GM04504 (cell line): Measurements from ENCODE around the gene PLCD1.
"Not testable (repeated sequence)": the region's sequence is repeated elsewhere in the genome, so short reads cannot be mapped to it uniquely, and the experiment has no call there.

ENCODE experiments used
- DNase-seq: peaks from one replicate; pipeline ENCODE4 v3.0.0-alpha.2; 2012; ENCODE audit warnings: low read depth

Gene PLCD1

GRCh38 chr3:38036906-38037305, 7.5 kb upstream of the PLCD1 start:
- DNase-seq, result no peak

DNA sequence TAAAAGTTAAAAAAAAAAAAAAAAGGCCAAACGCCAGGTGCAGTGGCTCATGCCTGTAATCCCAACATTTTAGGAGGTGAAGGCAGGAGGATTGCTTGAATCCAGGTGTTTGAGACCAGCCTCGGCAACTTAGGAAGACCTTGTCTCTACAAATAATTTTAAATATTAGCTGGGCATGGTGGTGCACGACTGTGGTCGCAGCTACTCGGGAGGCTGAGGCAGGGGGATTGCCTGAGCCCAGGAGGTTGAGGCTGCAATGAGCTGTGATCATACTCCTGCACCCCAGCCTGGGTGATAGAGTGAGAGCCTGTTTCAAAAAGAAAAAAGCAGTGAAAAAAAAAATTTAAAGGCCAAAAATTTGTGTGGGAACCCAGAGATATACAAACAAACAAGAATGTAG, 6.8 kb upstream of the PLCD1 start:
- DNase-seq, result no peak

DNA sequence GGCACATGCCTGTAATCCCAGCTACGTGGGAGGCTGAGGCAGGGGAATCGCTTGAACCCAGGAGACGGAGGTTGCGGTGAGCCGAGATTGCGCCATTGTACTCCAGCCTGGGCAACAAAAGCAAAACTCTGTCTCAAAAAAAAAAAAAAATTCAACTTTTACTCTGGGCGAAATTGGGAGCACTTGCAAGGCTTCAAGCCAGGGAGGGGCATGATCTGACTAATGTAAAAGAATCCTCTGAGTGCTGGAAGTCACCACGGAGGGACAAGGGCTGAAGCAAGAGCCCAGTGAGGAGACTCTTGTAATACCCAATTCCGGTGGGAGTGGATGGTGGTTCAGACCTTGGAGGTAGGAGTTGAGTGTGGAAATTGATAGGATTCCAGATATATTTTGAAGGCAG, 4.9 kb upstream of the PLCD1 start:
- DNase-seq, result not testable (repeated sequence)

DNA sequence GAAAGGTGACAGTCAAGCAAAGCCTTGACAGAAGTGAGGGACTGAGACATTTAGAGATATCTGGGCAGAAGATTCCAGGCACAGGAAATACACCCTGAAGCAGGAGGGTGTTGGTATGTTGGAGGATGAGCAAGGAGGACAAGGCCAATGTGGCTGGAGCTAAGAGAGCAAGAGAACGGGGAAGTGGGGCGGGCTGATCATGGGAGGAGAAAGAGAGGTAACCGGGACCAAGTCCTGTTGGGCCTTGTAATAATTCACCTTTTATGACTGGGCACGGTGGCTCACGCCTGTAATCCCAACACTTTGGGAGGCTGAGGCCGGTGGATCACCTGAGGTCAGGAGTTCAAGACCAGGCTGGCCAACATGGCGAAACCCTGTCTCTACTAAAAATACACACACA, 4.1 kb upstream of the PLCD1 start:
- DNase-seq, result not testable (repeated sequence)

- no peak for DNase-seq
Measured at GRCh38 chr3:38032328-38032865, 3.0 kb upstream of the PLCD1 start.

- no peak for DNase-seq
Measured at GRCh38 chr3:38031022-38031994, 1.9 kb upstream of the PLCD1 start.

GRCh38 chr3:38030126-38031021, 932 bp upstream of the PLCD1 start:
- DNase-seq, result no peak

GRCh38 chr3:38028621-38029361, 651 bp downstream of the PLCD1 start:
- DNase-seq, result no peak

GRCh38 chr3:38027466-38028465, 1.7 kb downstream of the PLCD1 start:
- no peak for DNase-seq

- DNase-seq, result no peak
Measured at GRCh38 chr3:38026856-38027255, 2.6 kb downstream of the PLCD1 start.

DNA sequence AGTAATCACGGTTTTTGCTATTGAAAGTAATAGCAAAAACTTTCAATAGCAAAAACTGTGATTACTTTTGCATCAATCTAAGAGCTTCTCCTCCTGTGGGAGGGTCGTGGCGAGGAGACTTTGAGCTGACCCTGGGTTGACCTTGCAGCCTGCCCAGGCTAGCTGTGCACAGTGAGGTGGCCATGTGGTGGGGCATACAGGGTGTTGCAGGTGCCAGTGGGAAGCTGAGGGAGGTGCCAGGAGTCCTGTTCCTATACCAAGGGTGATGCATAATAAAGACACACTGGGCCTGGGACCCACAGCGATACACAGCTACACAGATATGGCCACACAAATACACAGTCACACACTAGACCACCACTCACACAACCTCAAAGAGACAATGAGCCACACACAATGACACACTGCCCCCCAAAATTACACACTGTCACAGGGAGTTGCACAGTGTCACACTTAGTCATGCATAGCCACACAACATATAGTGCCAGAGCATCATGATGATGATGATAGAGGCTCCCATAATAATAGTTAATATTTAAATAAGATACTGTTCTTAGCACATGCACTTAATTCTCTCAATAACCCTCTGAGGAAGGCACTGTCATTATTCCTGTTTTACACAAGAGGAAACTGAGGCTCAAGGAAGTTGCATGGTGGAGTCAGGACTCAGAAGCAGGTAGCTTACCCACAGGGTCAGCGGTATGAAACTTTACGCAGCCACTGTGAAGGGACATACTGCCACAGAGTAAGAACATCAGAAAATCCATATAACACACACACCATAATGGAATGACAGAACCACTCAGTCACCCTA, 6.3 kb downstream of the PLCD1 start:
- DNase-seq, result no peak

GRCh38 chr3:38022301-38022700, 7.1 kb downstream of the PLCD1 start:
- no peak for DNase-seq

GRCh38 chr3:38021196-38021595, 8.2 kb downstream of the PLCD1 start:
- DNase-seq, result no peak

GRCh38 chr3:38020342-38020726, 9.1 kb downstream of the PLCD1 start:
- no peak for DNase-seq

DNA sequence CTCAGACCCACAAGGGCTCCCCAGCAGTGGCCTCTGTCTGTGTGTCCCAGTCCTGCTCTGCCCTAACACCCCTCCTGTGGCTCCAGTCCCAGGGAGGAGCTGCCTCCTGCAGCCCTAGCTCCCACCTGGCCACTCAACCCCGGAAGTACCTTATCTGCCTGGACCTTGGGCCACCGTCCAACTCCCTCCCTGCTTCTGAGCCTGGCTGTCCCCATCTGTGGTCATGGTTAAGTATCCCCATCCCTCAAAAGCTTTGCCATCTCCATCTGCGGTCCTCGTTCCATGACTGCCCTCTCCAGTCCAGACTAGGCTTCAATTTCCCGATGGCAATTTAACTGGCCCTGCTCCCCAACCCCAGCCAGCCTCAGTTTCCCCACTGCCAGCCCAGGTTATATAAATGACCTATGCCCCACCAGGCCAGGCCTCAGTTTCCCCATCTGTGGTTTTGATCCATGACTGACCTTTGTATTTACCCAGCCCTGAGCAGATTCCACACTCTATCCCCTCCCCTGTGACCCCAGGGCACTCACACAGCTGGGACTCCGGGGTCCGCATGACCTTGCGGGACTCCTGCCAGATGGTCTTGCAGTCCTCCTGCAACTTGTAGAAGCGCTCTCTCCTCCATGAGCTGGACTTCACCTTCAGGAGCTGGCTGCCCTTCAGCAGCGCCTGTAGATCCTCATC, 9.6 kb downstream of the PLCD1 start:
- DNase-seq, result no peak

DNA sequence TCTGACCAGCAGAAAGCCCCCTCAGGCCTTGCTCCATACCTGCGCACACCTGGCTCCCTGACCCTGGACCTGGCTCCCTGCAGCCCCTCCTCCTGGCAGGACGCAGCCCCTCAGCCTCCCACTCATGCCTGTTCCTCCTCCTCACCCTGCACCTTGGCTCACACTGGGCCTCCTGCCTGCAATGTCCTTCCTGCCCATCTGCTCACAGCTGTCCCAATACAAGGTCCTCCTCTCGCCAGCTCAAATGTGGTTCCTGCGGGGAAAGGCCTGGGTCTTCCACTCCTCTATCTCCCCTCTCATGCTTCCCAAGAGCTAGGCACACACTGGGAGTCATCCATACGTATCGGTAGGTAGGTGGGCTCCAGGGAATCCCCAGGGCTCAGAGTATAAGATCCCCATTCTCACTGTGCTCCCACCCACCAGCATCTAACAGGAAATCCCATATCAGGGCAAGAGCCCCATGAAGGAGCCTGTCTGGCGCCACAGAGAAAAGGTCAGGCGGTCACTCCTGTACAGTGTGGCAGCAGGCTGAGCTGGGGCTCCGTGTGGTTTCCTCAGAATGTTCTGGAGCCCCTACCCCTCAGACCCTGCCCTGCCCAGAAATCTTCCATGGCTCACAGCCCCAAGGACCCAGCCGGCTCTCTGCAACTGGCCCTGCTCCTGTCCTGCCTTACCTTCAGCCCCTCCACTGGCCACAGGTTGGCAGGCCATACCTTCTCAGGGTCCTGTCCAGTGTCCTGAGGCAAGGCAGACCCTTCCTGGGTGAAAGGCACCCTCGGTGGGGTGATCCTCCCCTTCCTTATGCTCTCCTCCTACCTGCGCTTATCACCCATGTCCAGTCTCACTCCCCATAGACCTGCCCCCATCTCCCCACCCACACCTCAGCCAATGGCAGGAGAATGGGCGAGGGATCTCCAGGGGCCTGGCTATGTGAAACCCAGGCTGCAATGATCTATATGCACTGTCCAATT, 10.9 kb downstream of the PLCD1 start:
- DNase-seq, result no peak

GRCh38 chr3:38017445-38018295, 11.8 kb downstream of the PLCD1 start:
- no peak for DNase-seq
